ENCODE results near the gene POTEJ. TPM values are rescaled to one million over a fixed set of nuclear protein-coding genes. Genes with fewer than 3 reads are reported as not detected.
"Not testable (repeated sequence)": the region's sequence is repeated elsewhere in the genome, so short reads cannot be mapped to it uniquely, and the experiment has no call there.

Gene POTEJ
- total RNA-seq, 1 experiment from 2014 or later = not detected

DNA sequence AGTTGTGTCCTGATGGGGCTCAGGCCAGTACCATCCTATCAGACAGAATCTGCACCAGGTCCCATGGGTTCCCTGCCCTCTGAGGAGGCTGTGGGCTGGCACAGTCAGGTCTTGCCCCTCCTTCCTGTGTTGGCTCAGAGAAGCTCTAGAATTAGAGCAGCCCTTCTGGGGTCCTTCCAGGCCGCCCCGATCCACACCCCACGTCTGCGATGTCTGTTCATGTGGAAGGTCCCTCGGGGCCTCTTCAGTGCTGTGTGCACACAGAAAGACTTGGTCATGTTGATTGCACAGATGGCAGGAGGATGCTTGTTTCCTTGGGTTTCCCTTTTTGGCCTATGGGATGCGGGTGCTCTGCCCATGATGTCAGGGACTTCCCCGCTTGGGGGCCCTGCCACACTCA is 32.1 kb upstream of the POTEJ start:
- H3K4me2 ChIP-seq (ENCODE audit: insufficient read depth, insufficient read length, low read length); H4K8ac ChIP-seq (replicated peaks; ENCODE audit: insufficient read length, low read depth, low read length); H2AK5ac ChIP-seq (ENCODE audit: insufficient read length, low read length); H2BK20ac ChIP-seq (ENCODE audit: low read depth, low read length, poor library complexity, severe bottlenecking); DNase-seq; H3K27me3 ChIP-seq (ENCODE audit: insufficient read depth, low read length); H4K91ac ChIP-seq (ENCODE audit: insufficient read length, low read depth, low read length); H3K79me1 ChIP-seq (ENCODE audit: insufficient read depth, low read depth, low read length, poor library complexity, severe bottlenecking); H2BK12ac ChIP-seq (ENCODE audit: insufficient read length, low read depth, low read length); H3K36me3 Mint-ChIP-seq (ENCODE audit: insufficient read depth in 1 of 3, low read depth in 3 of 3); H3K4me1 Mint-ChIP-seq; H3K9me3 Mint-ChIP-seq; H2BK120ac ChIP-seq (ENCODE audit: low read depth, low read length, poor library complexity, severe bottlenecking); H4K20me1 ChIP-seq (ENCODE audit: control insufficient read depth, insufficient read depth, insufficient read length); H3K56ac ChIP-seq (ENCODE audit: insufficient read length, low read depth, low read length); H3K79me2 ChIP-seq (ENCODE audit: insufficient read depth, low read length); H3K23me2 ChIP-seq (ENCODE audit: insufficient read length, low read depth, low read length, poor library complexity, severe bottlenecking); H3K18ac ChIP-seq (ENCODE audit: insufficient read length, low read depth, low read length); H3K27ac Mint-ChIP-seq; H3K23ac ChIP-seq (ENCODE audit: insufficient read length, low read depth, low read length); H3K4me3 Mint-ChIP-seq; H3K27ac ChIP-seq (ENCODE audit: insufficient read length, low read depth, low read length); H3K4ac ChIP-seq (ENCODE audit: low read depth, low read length); H3K9ac ChIP-seq (ENCODE audit: extremely low read depth, insufficient read length, low read length); H4K5ac ChIP-seq (ENCODE audit: insufficient read length, low read depth, low read length); H3T11ph ChIP-seq (ENCODE audit: low read length); H2BK15ac ChIP-seq (ENCODE audit: low read depth, low read length); H3K9me3 ChIP-seq (ENCODE audit: control insufficient read depth, low read depth, low read length); H2BK5ac ChIP-seq (ENCODE audit: insufficient read length, low read length); H3K14ac ChIP-seq (ENCODE audit: insufficient read depth, low read length); H3K4me1 ChIP-seq (ENCODE audit: insufficient read depth, low read length); H3K27me3 Mint-ChIP-seq (ENCODE audit: low read depth); H2AFZ ChIP-seq (ENCODE audit: low read length): not testable (repeated sequence)
- WGBS (ENCODE audit: extremely low coverage, insufficient read length, low lambda C conversion rate) = no CpG with 5 or more reads among the region's 7 CpGs

DNA sequence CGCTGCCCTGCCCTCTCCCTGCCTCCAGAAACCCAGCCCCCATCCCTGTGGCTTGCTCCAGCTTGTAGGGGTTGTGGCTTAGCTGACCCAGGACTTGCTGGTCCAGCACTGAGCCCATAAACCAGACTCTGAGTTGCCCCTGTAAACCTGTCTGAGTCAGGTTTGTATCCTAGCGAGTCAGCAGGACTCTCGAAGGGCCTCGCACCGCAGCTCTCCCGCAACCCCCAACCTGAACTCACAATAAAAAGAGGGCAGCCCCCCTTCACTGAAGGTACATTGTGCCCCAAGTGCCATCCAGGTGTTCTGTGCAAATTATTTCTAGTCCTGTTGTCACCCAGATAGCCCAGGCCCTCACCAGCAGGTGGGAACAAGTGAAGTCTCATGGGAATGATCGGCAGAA is 29.7 kb upstream of the POTEJ start:
- not testable (repeated sequence) for H3K9ac ChIP-seq (ENCODE audit: extremely low read depth, insufficient read length, low read length); H3K9me3 ChIP-seq (ENCODE audit: control insufficient read depth, low read depth, low read length); H4K5ac ChIP-seq (ENCODE audit: insufficient read length, low read depth, low read length); H3T11ph ChIP-seq (ENCODE audit: low read length); H3K4me1 Mint-ChIP-seq; H3K9me3 Mint-ChIP-seq; H3K27me3 Mint-ChIP-seq (ENCODE audit: low read depth); H3K4me1 ChIP-seq (ENCODE audit: insufficient read depth, low read length); H3K18ac ChIP-seq (ENCODE audit: insufficient read length, low read depth, low read length); H3K4me3 Mint-ChIP-seq; H2AK5ac ChIP-seq (ENCODE audit: insufficient read length, low read length); H4K8ac ChIP-seq (replicated peaks; ENCODE audit: insufficient read length, low read depth, low read length); H3K4ac ChIP-seq (ENCODE audit: low read depth, low read length); H3K36me3 Mint-ChIP-seq (ENCODE audit: insufficient read depth in 1 of 3, low read depth in 3 of 3); H3K27ac Mint-ChIP-seq; H3K79me2 ChIP-seq (ENCODE audit: insufficient read depth, low read length); H2BK120ac ChIP-seq (ENCODE audit: low read depth, low read length, poor library complexity, severe bottlenecking); H2BK5ac ChIP-seq (ENCODE audit: insufficient read length, low read length); DNase-seq; H3K4me2 ChIP-seq (ENCODE audit: insufficient read depth, insufficient read length, low read length); H3K27ac ChIP-seq (ENCODE audit: insufficient read length, low read depth, low read length); H3K79me1 ChIP-seq (ENCODE audit: insufficient read depth, low read depth, low read length, poor library complexity, severe bottlenecking); H4K91ac ChIP-seq (ENCODE audit: insufficient read length, low read depth, low read length); H2BK15ac ChIP-seq (ENCODE audit: low read depth, low read length); H3K27me3 ChIP-seq (ENCODE audit: insufficient read depth, low read length); H3K56ac ChIP-seq (ENCODE audit: insufficient read length, low read depth, low read length); H3K23ac ChIP-seq (ENCODE audit: insufficient read length, low read depth, low read length); H3K23me2 ChIP-seq (ENCODE audit: insufficient read length, low read depth, low read length, poor library complexity, severe bottlenecking); H3K14ac ChIP-seq (ENCODE audit: insufficient read depth, low read length); H2BK20ac ChIP-seq (ENCODE audit: low read depth, low read length, poor library complexity, severe bottlenecking); H4K20me1 ChIP-seq (ENCODE audit: control insufficient read depth, insufficient read depth, insufficient read length); H2AFZ ChIP-seq (ENCODE audit: low read length); H2BK12ac ChIP-seq (ENCODE audit: insufficient read length, low read depth, low read length)
- WGBS (ENCODE audit: extremely low coverage, insufficient read length, low lambda C conversion rate) = no CpG with 5 or more reads among the region's 7 CpGs
